K562 (cell line): ENCODE measurements around the gene CCDC85C. TPM values are rescaled to one million over a fixed set of nuclear protein-coding genes. Genes with fewer than 3 reads are reported as not detected.

Source experiments
- ATAC-seq: fragments of 200-7000 bp; cut with Tn5 transposase; 3 replicates; pipeline ENCODE4 v1.9.1; 2020; ENCODE audit warnings: moderate library complexity
- BruUV-seq: library from RNA; stranded (reverse); fragments of 400-500 nt; replicated peaks from 2 replicates; lab custom pipeline; 2021; lab: Mats Ljungman, UMichigan
- CTCF ChIA-PET: fragments of 300-600 bp; formaldehyde crosslinking; extraction: SDS; loops from one replicate; lab custom pipeline; 2021; ENCODE audit warnings: low intra/inter-chr PET ratio; lab: Yijun Ruan, JAX
- POLR2A ChIA-PET: fragments of 300-600, 350-650 bp; sonication (Branson Sonifier 250); formaldehyde crosslinking; extraction: SDS; loops from one replicate; lab custom pipeline; 2021; ENCODE audit warnings: antibody characterized with exemption, inconsistent platforms; lab: Yijun Ruan, JAX
- DNase-seq, 4 experiments: peaks; one replicate each; pipeline versions ENCODE4 v3.0.0 to v3.0.0-alpha.2; 2011 to 2018; ENCODE audit warnings: low spot score in 3 of 4, mixed read lengths in 3 of 4; ENCODE audit errors: extremely low read depth in 1 of 4
- FAIRE-seq: peaks from 2 replicates; lab custom pipeline; 2011; peaks lifted over from hg19 to GRCh38; lab: Jason Lieb, UNC
- H2AFZ ChIP-seq: 2 replicates; pipeline ENCODE4 v1.6.0; 2011; ENCODE audit warnings: low read depth, low read length, control low read depth, inconsistent platforms
- H3K27ac ChIP-seq: fragments of 200-600 bp; 3 replicates; pipeline ENCODE4 v1.8.0; 2011; ENCODE audit warnings: low read depth, mild to moderate bottlenecking, control low read depth, inconsistent platforms, low read length, moderate library complexity, mixed read lengths; ENCODE audit errors: extremely low read depth
- H3K27me3 ChIP-seq, 2 experiments: fragments of 300-600 bp in 1 of 2; 2 replicates in 1 of 2; 3 replicates in 1 of 2; pipeline versions ENCODE4 v1.6.0 to v1.8.0; 2011; ENCODE audit warnings: inconsistent platforms in 2 of 2, low read length in 2 of 2, mild to moderate bottlenecking in 1 of 2, mixed read lengths in 1 of 2, moderate library complexity in 1 of 2; ENCODE audit not compliant: control insufficient read depth in 2 of 2, insufficient read depth in 2 of 2
- H3K36me3 ChIP-seq: fragments of 300-600 bp; 3 replicates; pipeline ENCODE4 v1.8.0; 2011; ENCODE audit warnings: mild to moderate bottlenecking, low read length, inconsistent platforms; ENCODE audit not compliant: control insufficient read depth, insufficient read depth
- H3K4me1 ChIP-seq, 2 experiments: fragments of 200-600 bp in 1 of 2; replicated peaks in 1 of 2; 2 replicates in 1 of 2; 3 replicates in 1 of 2; pipeline versions ENCODE4 v1.5.1 to v1.8.0; 2011; ENCODE audit warnings: inconsistent platforms in 2 of 2, low read length in 2 of 2, mild to moderate bottlenecking in 1 of 2, mixed read lengths in 1 of 2, moderate library complexity in 1 of 2; ENCODE audit not compliant: control insufficient read depth in 2 of 2, insufficient read depth in 2 of 2
- H3K4me2 ChIP-seq: 2 replicates; pipeline ENCODE4 v1.6.1; 2011; ENCODE audit warnings: low read length, control low read depth, inconsistent platforms, mixed read lengths; ENCODE audit not compliant: insufficient read depth
- H3K4me3 ChIP-seq: fragments of 200-600 bp; sonication (generic), shearing (Covaris generic); 2 replicates; pipeline ENCODE4 v1.5.1; 2016; ENCODE audit warnings: control low read depth, inconsistent platforms
- H3K79me2 ChIP-seq: fragments of 200-600 bp; 3 replicates; pipeline ENCODE4 v1.8.0; 2011; ENCODE audit warnings: low read length, inconsistent platforms; ENCODE audit not compliant: control insufficient read depth, insufficient read depth
- H3K9ac ChIP-seq, 2 experiments: 2 replicates each; pipeline versions ENCODE4 v1.6.0 to v1.6.1; 2011; ENCODE audit warnings: low read depth in 2 of 2, low read length in 2 of 2, control low read depth in 1 of 2, inconsistent platforms in 1 of 2, mild to moderate bottlenecking in 1 of 2, mixed read lengths in 1 of 2; ENCODE audit not compliant: insufficient read depth in 1 of 2
- H3K9me1 ChIP-seq: one replicate; pipeline ENCODE4 v1.6.0; 2011; ENCODE audit warnings: inconsistent platforms, mild to moderate bottlenecking, low read length, moderate library complexity; ENCODE audit not compliant: control insufficient read depth, insufficient read depth
- H3K9me3 ChIP-seq: replicated peaks from 2 replicates; pipeline ENCODE4 v1.5.1; 2011; ENCODE audit warnings: low read depth, low read length, inconsistent platforms; ENCODE audit not compliant: control insufficient read depth, insufficient read depth
- H4K20me1 ChIP-seq: replicated peaks from 2 replicates; pipeline ENCODE4 v1.6.1; 2011; ENCODE audit warnings: low read length, inconsistent platforms, mixed read lengths; ENCODE audit not compliant: control insufficient read depth, insufficient read depth
- CEBPG ChIP-seq, 3 experiments: fragments of 200-800 bp in 1 of 3; sonication (Bioruptor generic) in 1 of 3; sonication (generic) in 1 of 3; formaldehyde crosslinking in 1 of 3; IDR thresholded peaks in 2 of 3; conservative IDR thresholded peaks in 1 of 3; 2 replicates each; pipeline versions ENCODE4 v1.6.1 to v1.8.0; 2016 to 2022; ENCODE audit warnings: missing compliant biosample characterization in 2 of 3, missing genetic modification characterization in 2 of 3, mild to moderate bottlenecking in 1 of 3, missing genetic modification reagents in 1 of 3
- E4F1 ChIP-seq: fragments of 250-450 bp; sonication (Bioruptor Pico); IDR thresholded peaks from 2 replicates; pipeline ENCODE4 v1.5.0; 2021; ENCODE audit warnings: mild to moderate bottlenecking, borderline replicate concordance
- ESRRA ChIP-seq: fragments of 450-650 bp; IDR thresholded peaks from 2 replicates; pipeline ENCODE4 v1.6.1; 2014; ENCODE audit warnings: low read depth, mild to moderate bottlenecking, moderate library complexity, borderline replicate concordance
- ETV5 ChIP-seq: sonication (generic); formaldehyde crosslinking; IDR thresholded peaks from 2 replicates; pipeline ENCODE4 v1.4.0; 2020; ENCODE audit warnings: low read depth, mild to moderate bottlenecking, missing genetic modification reagents
- KAT7 ChIP-seq: sonication (generic); formaldehyde crosslinking; IDR thresholded peaks from 2 replicates; pipeline ENCODE4 v1.8.0; 2022; ENCODE audit warnings: missing genetic modification reagents, mild to moderate bottlenecking, borderline replicate concordance
- LCOR ChIP-seq: sonication (generic); formaldehyde crosslinking; IDR thresholded peaks from 2 replicates; pipeline ENCODE4 v1.8.0; 2022; ENCODE audit warnings: mild to moderate bottlenecking, missing genetic modification reagents
- MCM7 ChIP-seq, 2 experiments: fragments of 450-650 bp; IDR thresholded peaks; 2 replicates each; pipeline ENCODE4 v1.6.1; 2016 to 2018
- SAFB ChIP-seq: fragments of 200-400 bp; formaldehyde crosslinking; IDR thresholded peaks from 2 replicates; pipeline ENCODE4 v1.6.1; 2017; ENCODE audit warnings: low read depth, low read length, borderline replicate concordance
- SETDB1 ChIP-seq: IDR thresholded peaks from one replicate; pipeline ENCODE4 v1.6.1; 2012; ENCODE audit warnings: low read length, control low read depth, inconsistent platforms
- SIX5 ChIP-seq, 2 experiments: IDR thresholded peaks; 2 replicates each; pipeline ENCODE4 v1.6.1; 2011; ENCODE audit warnings: low read length in 2 of 2, borderline replicate concordance in 1 of 2, low read depth in 1 of 2, mild to moderate bottlenecking in 1 of 2, moderate library complexity in 1 of 2; ENCODE audit not compliant: insufficient read depth in 1 of 2
- SMARCA5 ChIP-seq: fragments of 450-650 bp; IDR thresholded peaks from 2 replicates; pipeline ENCODE4 v1.6.1; 2016
- SPI1 ChIP-seq: IDR thresholded peaks from 2 replicates; pipeline ENCODE4 v1.6.1; 2011; ENCODE audit warnings: low read depth, low read length, control low read depth, borderline replicate concordance
- SREBF2 ChIP-seq: sonication (generic); formaldehyde crosslinking; IDR thresholded peaks from 2 replicates; pipeline ENCODE4 v1.4.0; 2020; ENCODE audit warnings: mild to moderate bottlenecking, missing genetic modification reagents
- TRIM28 ChIP-seq: fragments of 450-650 bp; IDR thresholded peaks from 2 replicates; pipeline ENCODE4 v1.6.1; 2017
- U2AF1 ChIP-seq: fragments of 200-400 bp; formaldehyde crosslinking; optimal IDR thresholded peaks from 2 replicates; pipeline ENCODE3; 2017; ENCODE audit warnings: mild to moderate bottlenecking, low read depth, low read length, moderate library complexity
- ZKSCAN8 ChIP-seq: fragments of 200-800 bp; sonication (Bioruptor generic); IDR thresholded peaks from 2 replicates; pipeline ENCODE4 v1.6.1; 2016; ENCODE audit warnings: missing genetic modification characterization, missing compliant biosample characterization
- ZNF408 ChIP-seq: fragments of 250-450 bp; sonication (Bioruptor Pico); IDR thresholded peaks from 2 replicates; pipeline ENCODE4 v1.4.0; 2020; ENCODE audit warnings: low read depth, mild to moderate bottlenecking, moderate library complexity
- ZNF512 ChIP-seq: IDR thresholded peaks from 2 replicates; pipeline ENCODE4 v1.6.1; 2016; ENCODE audit warnings: missing genetic modification characterization, missing compliant biosample characterization
- WGBS: fragments of 100-300 bp; shearing (Covaris generic); methylation state at CpG from one replicate; pipeline ENCODE4 v1.1.6; 2016; ENCODE audit warnings: low coverage, mixed read lengths; ENCODE audit not compliant: insufficient coverage; ENCODE audit errors: missing lambda C conversion rate; 5-methylcytosine and 5-hydroxymethylcytosine counted together
- in situ Hi-C: fragments of 300-500 bp; cut with MboI; formaldehyde crosslinking; loops from 4 replicates; pipeline ENCODE4 v1.15.0; 2018; ENCODE audit warnings: inconsistent platforms, mixed read lengths
- intact Hi-C: fragments of 100-400 bp; cut with micrococcal nuclease; formaldehyde crosslinking; loops from 2 replicates; pipeline ENCODE4 v1.14.2; 2022
- polyA plus RNA-seq, 8 experiments: library from polyadenylated mRNA; depleted of rRNA in 4 of 8; stranded (reverse) in 5 of 8; unstranded in 3 of 8; fragments of >200 nt; fragmentation: Nextera tagmentation in 2 of 8; fragmentation: Illumina TruSeq in 1 of 8; extraction: Ambion mirVana in 2 of 8; extraction: Trizol in 1 of 8; gene quantifications; 2 replicates each; pipeline versions ENCODE4 v1.2.1 to v1.2.3, GENCODE V29; 2011 to 2014; ENCODE audit warnings: inconsistent platforms in 1 of 8, missing spikeins in 1 of 8
- total RNA-seq, 7 experiments: library from RNA; depleted of rRNA in 6 of 7; stranded (reverse); fragments of >200 nt in 6 of 7; fragmentation: Illumina TruSeq in 2 of 7; extraction: Trizol in 2 of 7; gene quantifications; 2 replicates each; pipeline versions ENCODE4 v1.2.1 to v1.2.3, GENCODE V29; 2011 to 2021; ENCODE audit warnings: low replicate concordance in 1 of 7

The CCDC85C gene
- total and polyA plus RNA-seq, 9 of the 15 experiments (the other 6 are each of a cell fraction or from before 2014, with no cell fraction given): 0.18 to 22.0 (median 6.3) TPM

GRCh38 chr14:99579120-99579836 lies 24.7 kb downstream of the CCDC85C start:
- Histone ChIP-seq H3K9ac (0 out of 4 replicates have a peak overlapping the region, but pooled peaks of 1 of the 2 experiments have one; percentile 74), H3K9me1 (no peaks in the 10 kb centered on the region), H3K79me2 (no peaks in the 10 kb centered on the region), H3K9me3 (no peaks in the 10 kb centered on the region), H3K4me1 (peaks cover 0 to 43% of the 10 kb centered on the region in 2 experiments; a peak in 3 of 5 replicates), H3K4me3 (no peak overlapping the region), H2AFZ (no peak overlapping the region), H3K4me2 (no peak overlapping the region), H3K27ac (no peak overlapping the region), H4K20me1 (peaks cover 22% of the 10 kb centered on the region), H3K27me3 (no peaks in the 10 kb centered on the region), H3K36me3 (no peaks in the 10 kb centered on the region)
- in situ Hi-C loops: no loop called here
- FAIRE-seq (no peak), ATAC-seq (no peak), DNase-seq (no peak)
- POLR2A ChIA-PET: interaction anchor here (0.5 to 0.6 kb wide), 2 partner anchors 15 to 782 kb away, joined by 3 read pairs; no protein-coding TSS in a partner anchor
- CTCF ChIA-PET: no interaction called here
- BruUV-seq: no TSS peak
- 77% methylated on average over 4 of the region's 11 CpGs for WGBS
- TF ChIP-seq SIX5 (IDR thresholded peaks at IDR 0.05; ENCODE audit: borderline replicate concordance in 1 of 2, insufficient read depth in 1 of 2, low read depth in 1 of 2, low read length in 2 of 2) (no peak), ZNF512 (tag) (no peak), SPI1 (no peak), MCM7 (IDR thresholded peaks at IDR 0.05) (no peak), E4F1 (CRISPR knock-in tag) (no peak), ZKSCAN8 (CRISPR knock-in tag) (no peak), SETDB1 (no peak), KAT7 (CRISPR knock-in tag) (no peak), ZNF408 (CRISPR knock-in tag) (no peak), ESRRA (no peak), LCOR (CRISPR knock-in tag) (no peak), ETV5 (CRISPR knock-in tag) (no peak), SREBF2 (CRISPR knock-in tag) (no peak), TRIM28 (no peak), SMARCA5 (no peak), U2AF1 (no peak), CEBPG (CRISPR knock-in tag; IDR thresholded peaks at IDR 0.05) (no peak), CEBPG (tag; conservative IDR thresholded peaks at IDR 0.05 in 1 of 2, IDR thresholded peaks at IDR 0.05 in 1 of 2) (no peak), SAFB (no peak)
- intact Hi-C loops: no loop called here
